WI38 (cell line): ENCODE measurements around the gene HOXD8.

ENCODE experiments used
- H3K4me3 ChIP-seq: 2 replicates; pipeline ENCODE4 v1.5.1; 2011; ENCODE audit warnings: low read depth, mild to moderate bottlenecking, control low read depth, low read length
- TF ChIP-seq, protein P1 (sequence below): IDR thresholded peaks from 2 replicates; pipeline ENCODE4 v1.5.1; 2012; ENCODE audit warnings: low read depth, mild to moderate bottlenecking, control low read depth, low read length

HOXD8 gene

DNA sequence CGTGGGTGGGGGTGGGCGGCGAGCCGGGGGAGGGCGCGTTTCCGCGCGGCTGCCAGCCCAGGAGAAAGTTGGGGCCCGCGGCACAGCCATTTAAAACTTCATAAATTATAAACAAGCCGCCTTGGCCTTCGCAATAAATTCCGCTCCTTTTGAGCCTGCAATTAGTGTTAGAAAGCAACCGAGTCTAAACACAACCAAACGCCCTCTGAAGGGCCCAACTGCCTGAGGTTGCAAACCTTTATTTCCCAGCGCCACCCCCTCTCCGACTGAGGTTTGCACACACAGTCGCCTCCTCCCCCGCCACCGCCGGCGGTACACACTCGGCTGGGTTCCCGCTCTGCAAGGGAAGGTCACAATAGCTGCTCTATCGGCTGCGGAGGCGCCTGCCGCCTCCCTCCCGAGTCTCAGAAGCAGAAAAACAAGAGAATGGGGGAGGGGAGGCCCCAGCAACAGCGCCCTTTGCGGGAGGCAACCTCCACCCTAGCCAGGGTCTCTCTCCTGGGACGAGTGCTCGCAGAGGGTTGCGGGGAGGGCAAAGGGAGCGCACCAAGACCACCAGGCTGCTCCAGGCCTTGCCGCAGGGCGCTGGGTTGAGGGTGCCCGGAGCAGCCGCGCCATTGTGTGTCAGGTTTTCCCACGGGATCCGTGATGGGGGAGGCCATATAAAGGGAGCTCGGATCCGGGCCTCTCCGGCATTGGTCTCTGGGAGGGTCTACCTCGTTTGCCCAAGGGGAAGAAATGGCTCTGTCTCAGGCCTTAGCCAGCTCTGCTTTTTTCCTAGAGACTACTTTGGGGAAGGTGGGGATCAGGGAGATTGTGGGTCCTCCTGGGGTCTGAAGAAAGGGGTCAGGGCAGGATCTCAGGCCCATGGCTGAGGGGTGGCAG, 45.6 kb downstream of the HOXD8 start:
- TF ChIP-seq, protein P1, sequence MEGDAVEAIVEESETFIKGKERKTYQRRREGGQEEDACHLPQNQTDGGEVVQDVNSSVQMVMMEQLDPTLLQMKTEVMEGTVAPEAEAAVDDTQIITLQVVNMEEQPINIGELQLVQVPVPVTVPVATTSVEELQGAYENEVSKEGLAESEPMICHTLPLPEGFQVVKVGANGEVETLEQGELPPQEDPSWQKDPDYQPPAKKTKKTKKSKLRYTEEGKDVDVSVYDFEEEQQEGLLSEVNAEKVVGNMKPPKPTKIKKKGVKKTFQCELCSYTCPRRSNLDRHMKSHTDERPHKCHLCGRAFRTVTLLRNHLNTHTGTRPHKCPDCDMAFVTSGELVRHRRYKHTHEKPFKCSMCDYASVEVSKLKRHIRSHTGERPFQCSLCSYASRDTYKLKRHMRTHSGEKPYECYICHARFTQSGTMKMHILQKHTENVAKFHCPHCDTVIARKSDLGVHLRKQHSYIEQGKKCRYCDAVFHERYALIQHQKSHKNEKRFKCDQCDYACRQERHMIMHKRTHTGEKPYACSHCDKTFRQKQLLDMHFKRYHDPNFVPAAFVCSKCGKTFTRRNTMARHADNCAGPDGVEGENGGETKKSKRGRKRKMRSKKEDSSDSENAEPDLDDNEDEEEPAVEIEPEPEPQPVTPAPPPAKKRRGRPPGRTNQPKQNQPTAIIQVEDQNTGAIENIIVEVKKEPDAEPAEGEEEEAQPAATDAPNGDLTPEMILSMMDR = no peak
- H3K4me3 ChIP-seq = no peak overlapping the region

DNA sequence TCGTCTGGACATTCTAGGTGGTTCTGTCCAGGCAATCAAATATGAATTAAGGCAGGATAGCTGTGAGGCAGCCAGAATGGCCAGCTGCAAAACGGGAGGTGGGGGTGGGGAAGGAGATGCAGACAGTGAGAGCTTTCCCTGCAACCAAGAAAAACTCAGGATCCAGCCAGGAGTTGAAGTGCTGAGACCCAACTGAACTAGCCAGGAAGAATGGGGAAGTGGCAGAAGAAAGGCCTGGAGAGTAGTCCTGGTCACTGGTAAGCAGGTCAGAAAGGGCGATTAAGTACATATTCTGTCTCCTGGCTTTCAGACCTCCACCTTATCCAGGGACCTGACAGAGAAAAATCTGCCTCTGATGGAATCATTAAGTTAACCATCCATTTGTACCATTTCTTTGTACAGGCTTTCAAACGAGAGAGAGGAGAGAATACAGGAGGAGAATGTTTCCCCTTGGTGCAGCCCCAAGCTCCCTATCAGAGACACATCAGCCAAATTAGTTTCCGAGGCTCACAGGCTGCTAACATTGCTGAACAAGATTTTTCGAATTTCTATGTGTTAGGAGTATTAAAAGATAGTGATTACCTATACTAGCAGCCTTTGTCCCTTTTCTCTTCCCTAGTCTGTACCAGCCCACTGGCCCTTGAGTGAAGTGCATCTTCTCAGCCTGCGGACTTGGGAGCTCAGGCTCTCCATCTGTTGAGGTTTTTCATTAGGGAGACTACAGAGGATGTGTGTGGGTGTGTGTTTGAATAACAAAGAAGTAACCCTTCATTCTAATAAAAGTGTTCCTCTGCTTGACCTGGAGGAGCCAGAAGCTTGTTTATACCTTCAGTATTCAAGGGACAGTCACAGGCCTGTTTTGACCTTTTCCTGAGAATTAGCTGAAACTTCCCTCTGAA, 46.5 kb downstream of the HOXD8 start:
- TF ChIP-seq, protein P1 = no peak
- no peak overlapping the region for H3K4me3 ChIP-seq

DNA sequence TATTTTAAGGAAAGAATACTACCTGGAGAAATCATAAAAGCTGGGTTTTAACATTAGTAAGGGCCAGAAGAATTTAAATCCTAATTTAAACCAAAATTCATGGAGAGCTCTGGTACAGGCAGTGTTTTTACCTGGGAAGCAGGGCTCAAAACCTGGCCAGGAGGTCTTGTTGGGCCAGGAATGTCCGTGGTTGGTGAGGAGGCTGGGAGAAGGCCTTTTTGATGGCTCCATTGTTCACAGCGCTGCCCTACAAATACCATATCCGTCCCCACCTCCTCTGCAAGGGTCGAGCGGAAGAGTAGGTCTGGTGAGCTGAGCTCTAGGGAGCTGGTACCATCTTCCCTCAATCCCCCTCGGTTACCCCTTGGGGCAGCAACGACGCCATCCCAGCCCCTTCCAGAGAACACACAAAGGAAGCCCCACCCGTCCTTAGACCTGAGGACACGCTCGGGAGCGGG, 48.1 kb downstream of the HOXD8 start:
- TF ChIP-seq, protein P1 = no peak
- no peak overlapping the region for H3K4me3 ChIP-seq

DNA sequence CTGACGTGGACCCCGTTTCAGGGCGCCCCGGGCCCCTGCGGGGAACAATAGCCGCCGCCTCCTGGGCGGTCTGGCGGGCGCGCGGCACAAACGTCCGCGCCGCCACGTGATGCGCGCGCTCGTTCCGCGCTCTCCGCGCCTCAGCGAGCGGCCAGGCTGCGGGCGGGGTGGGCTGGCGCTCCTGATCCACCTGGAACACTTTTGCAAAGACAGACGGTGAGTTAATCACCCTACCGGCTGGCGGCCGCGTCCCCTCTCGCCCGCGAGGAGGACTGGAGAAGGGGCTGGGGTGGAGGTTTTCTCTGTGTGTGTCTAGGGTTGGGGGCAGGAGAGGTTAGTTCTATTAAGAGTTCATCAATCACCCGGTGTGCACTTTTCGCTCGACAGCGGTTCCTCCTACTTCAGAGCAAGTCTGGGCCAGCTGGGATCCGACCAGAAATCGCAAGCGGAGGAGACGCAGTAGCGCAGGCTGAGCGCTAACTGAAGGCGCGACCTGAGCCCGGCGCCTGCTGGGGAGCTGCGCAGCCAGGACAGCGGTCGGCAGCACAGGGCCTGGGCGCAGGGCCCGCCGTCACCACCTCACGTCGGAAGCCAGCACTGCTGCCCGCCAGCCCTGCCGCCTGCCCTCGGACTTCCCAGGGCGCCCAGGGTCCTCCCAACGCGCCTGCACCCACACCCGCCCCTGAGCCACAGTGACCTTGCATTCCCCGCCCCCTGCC, 48.7 kb downstream of the HOXD8 start:
- TF ChIP-seq, protein P1 = no peak
- H3K4me3 ChIP-seq = no peak overlapping the region

DNA sequence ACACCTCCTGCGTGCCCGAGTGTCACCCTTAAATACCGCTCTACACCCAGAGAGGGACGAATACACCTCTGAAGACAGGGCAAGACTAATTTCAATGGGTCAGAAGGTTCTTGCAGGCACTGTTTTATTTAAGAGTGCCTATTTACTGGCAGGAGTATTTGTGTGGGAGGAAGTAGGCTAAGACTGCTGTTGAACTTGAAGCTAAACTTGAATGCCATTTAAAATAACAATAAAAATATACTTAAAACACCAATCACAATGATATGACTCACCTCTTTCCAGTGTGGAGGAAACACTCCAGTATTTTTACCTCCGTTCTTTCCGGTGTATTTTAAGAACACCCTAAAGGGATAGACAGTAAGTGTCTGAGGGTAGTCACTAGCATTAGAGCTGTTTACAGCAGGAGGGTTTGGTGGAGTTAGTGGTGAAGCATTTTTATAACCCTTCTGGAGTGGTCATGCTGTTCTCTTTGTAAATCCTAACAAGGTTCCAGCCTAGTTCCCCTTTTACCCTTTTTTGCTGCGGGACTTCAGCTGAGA, 49.3 kb downstream of the HOXD8 start:
- H3K4me3 ChIP-seq = no peak overlapping the region
- TF ChIP-seq, protein P1 = no peak

DNA sequence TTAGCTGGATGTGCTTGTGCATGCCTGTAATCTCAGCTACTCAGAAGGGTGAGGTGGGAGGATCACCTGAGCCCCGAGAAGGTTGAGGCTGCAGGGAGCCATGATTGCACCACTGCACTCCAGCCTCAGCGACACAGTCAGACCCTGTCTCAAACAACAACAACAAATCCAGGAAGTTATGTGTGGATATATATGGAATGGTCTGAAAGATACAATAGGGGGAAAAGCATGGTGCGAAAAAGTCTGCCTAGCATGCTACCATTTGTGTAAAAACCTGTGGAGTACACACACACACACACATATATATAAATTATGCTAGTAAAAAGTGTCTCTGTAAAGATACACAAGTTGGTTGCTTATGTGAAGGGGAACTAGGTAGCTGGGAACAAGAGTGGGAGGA, 52.0 kb downstream of the HOXD8 start:
- TF ChIP-seq, protein P1 = no peak
- H3K4me3 ChIP-seq = no peak overlapping the region
